ENCODE data around the gene LRP1.

The LRP1 gene

GRCh38 chr12:57094208-57095160 is 33.8 kb upstream of the LRP1 start:
- H3K4me1 ChIP-seq (ENCODE audit: control insufficient read depth in 2 of 2, insufficient read depth in 2 of 2, low read length in 2 of 2) = peaks cover 18 to 31% of the 10 kb centered on the region in 2 donors
- H3K27ac ChIP-seq (ENCODE audit: low read depth in 2 of 2, low read length in 2 of 2) = peak overlapping the region; percentile 29 to 40
- H3K9ac ChIP-seq (ENCODE audit: low read depth in 1 of 2, low read length in 2 of 2) = no peak overlapping the region
- H3K36me3 ChIP-seq (ENCODE audit: control insufficient read depth in 2 of 2, insufficient read depth in 2 of 2, low read length in 2 of 2) = peaks cover 39 to 58% of the 10 kb centered on the region in 2 donors
- no peaks in the 10 kb centered on the region for H3K27me3 ChIP-seq (ENCODE audit: control insufficient read depth in 2 of 2, insufficient read depth in 2 of 2, low read length in 2 of 2)
- H3K9me3 ChIP-seq (ENCODE audit: control insufficient read depth in 2 of 2, low read length in 2 of 2) = no peaks in the 10 kb centered on the region
- no peak overlapping the region for H3K4me3 ChIP-seq (ENCODE audit: low read length in 2 of 2)

- H3K4me1 ChIP-seq (ENCODE audit: control insufficient read depth in 2 of 2, insufficient read depth in 2 of 2, low read length in 2 of 2) = peaks cover 20 to 30% of the 10 kb centered on the region in 2 donors
- H3K9ac ChIP-seq (ENCODE audit: low read depth in 1 of 2, low read length in 2 of 2) = no peak overlapping the region
- no peaks in the 10 kb centered on the region for H3K27me3 ChIP-seq (ENCODE audit: control insufficient read depth in 2 of 2, insufficient read depth in 2 of 2, low read length in 2 of 2)
- H3K27ac ChIP-seq (ENCODE audit: low read depth in 2 of 2, low read length in 2 of 2) = no peak overlapping the region
- no peak overlapping the region for H3K4me3 ChIP-seq (ENCODE audit: low read length in 2 of 2)
- H3K36me3 ChIP-seq (ENCODE audit: control insufficient read depth in 2 of 2, insufficient read depth in 2 of 2, low read length in 2 of 2) = peaks cover 43 to 66% of the 10 kb centered on the region in 2 donors
- H3K9me3 ChIP-seq (ENCODE audit: control insufficient read depth in 2 of 2, low read length in 2 of 2) = no peaks in the 10 kb centered on the region
Observed at GRCh38 chr12:57095440-57095839, 32.8 kb upstream of the LRP1 start.

- H3K9me3 ChIP-seq (ENCODE audit: control insufficient read depth in 2 of 2, low read length in 2 of 2) = no peaks in the 10 kb centered on the region
- H3K36me3 ChIP-seq (ENCODE audit: control insufficient read depth in 2 of 2, insufficient read depth in 2 of 2, low read length in 2 of 2) = peaks cover 45 to 65% of the 10 kb centered on the region in 2 donors
- no peak overlapping the region for H3K27ac ChIP-seq (ENCODE audit: low read depth in 2 of 2, low read length in 2 of 2)
- H3K9ac ChIP-seq (ENCODE audit: low read depth in 1 of 2, low read length in 2 of 2) = no peak overlapping the region
- H3K4me1 ChIP-seq (ENCODE audit: control insufficient read depth in 2 of 2, insufficient read depth in 2 of 2, low read length in 2 of 2) = peaks cover 23 to 24% of the 10 kb centered on the region in 2 donors
- no peak overlapping the region for H3K4me3 ChIP-seq (ENCODE audit: low read length in 2 of 2)
- H3K27me3 ChIP-seq (ENCODE audit: control insufficient read depth in 2 of 2, insufficient read depth in 2 of 2, low read length in 2 of 2) = no peaks in the 10 kb centered on the region
Observed at GRCh38 chr12:57096099-57096572, 32.1 kb upstream of the LRP1 start.

GRCh38 chr12:57096748-57097553 is 31.3 kb upstream of the LRP1 start:
- Histone ChIP-seq H3K4me3 (ENCODE audit: low read length in 2 of 2) (no peak overlapping the region), H3K36me3 (ENCODE audit: control insufficient read depth in 2 of 2, insufficient read depth in 2 of 2, low read length in 2 of 2) (peaks cover 45 to 62% of the 10 kb centered on the region in 2 donors), H3K4me1 (ENCODE audit: control insufficient read depth in 2 of 2, insufficient read depth in 2 of 2, low read length in 2 of 2) (peaks cover 19 to 21% of the 10 kb centered on the region in 2 donors), H3K27ac (ENCODE audit: low read depth in 2 of 2, low read length in 2 of 2) (peak overlapping the region in 1 of 2 donors; percentile 4), H3K27me3 (ENCODE audit: control insufficient read depth in 2 of 2, insufficient read depth in 2 of 2, low read length in 2 of 2) (no peaks in the 10 kb centered on the region), H3K9me3 (ENCODE audit: control insufficient read depth in 2 of 2, low read length in 2 of 2) (no peaks in the 10 kb centered on the region), H3K9ac (ENCODE audit: low read depth in 1 of 2, low read length in 2 of 2) (no peak overlapping the region)

- H3K4me3 ChIP-seq (ENCODE audit: low read length in 2 of 2) = no peak overlapping the region
- H3K9me3 ChIP-seq (ENCODE audit: control insufficient read depth in 2 of 2, low read length in 2 of 2) = no peaks in the 10 kb centered on the region
- H3K27me3 ChIP-seq (ENCODE audit: control insufficient read depth in 2 of 2, insufficient read depth in 2 of 2, low read length in 2 of 2) = no peaks in the 10 kb centered on the region
- H3K9ac ChIP-seq (ENCODE audit: low read depth in 1 of 2, low read length in 2 of 2) = no peak overlapping the region
- H3K27ac ChIP-seq (ENCODE audit: low read depth in 2 of 2, low read length in 2 of 2) = no peak overlapping the region
- H3K4me1 ChIP-seq (ENCODE audit: control insufficient read depth in 2 of 2, insufficient read depth in 2 of 2, low read length in 2 of 2) = peaks cover 23 to 25% of the 10 kb centered on the region in 2 donors
- H3K36me3 ChIP-seq (ENCODE audit: control insufficient read depth in 2 of 2, insufficient read depth in 2 of 2, low read length in 2 of 2) = peaks cover 45 to 64% of the 10 kb centered on the region in 2 donors
Observed at GRCh38 chr12:57097554-57097835, 30.8 kb upstream of the LRP1 start.

- no peak overlapping the region for H3K9ac ChIP-seq (ENCODE audit: low read depth in 1 of 2, low read length in 2 of 2)
- H3K36me3 ChIP-seq (ENCODE audit: control insufficient read depth in 2 of 2, insufficient read depth in 2 of 2, low read length in 2 of 2) = peaks cover 45 to 65% of the 10 kb centered on the region in 2 donors
- H3K9me3 ChIP-seq (ENCODE audit: control insufficient read depth in 2 of 2, low read length in 2 of 2) = no peaks in the 10 kb centered on the region
- H3K27me3 ChIP-seq (ENCODE audit: control insufficient read depth in 2 of 2, insufficient read depth in 2 of 2, low read length in 2 of 2) = no peaks in the 10 kb centered on the region
- H3K27ac ChIP-seq (ENCODE audit: low read depth in 2 of 2, low read length in 2 of 2) = peak overlapping the region in 1 of 2 donors; percentile 4
- H3K4me1 ChIP-seq (ENCODE audit: control insufficient read depth in 2 of 2, insufficient read depth in 2 of 2, low read length in 2 of 2) = peaks cover 21 to 24% of the 10 kb centered on the region in 2 donors
- H3K4me3 ChIP-seq (ENCODE audit: low read length in 2 of 2) = no peak overlapping the region
Observed at GRCh38 chr12:57098546-57098945, 29.7 kb upstream of the LRP1 start.

GRCh38 chr12:57099047-57099714 is 29.1 kb upstream of the LRP1 start:
- H3K9ac ChIP-seq (ENCODE audit: low read depth in 1 of 2, low read length in 2 of 2) = no peak overlapping the region
- H3K36me3 ChIP-seq (ENCODE audit: control insufficient read depth in 2 of 2, insufficient read depth in 2 of 2, low read length in 2 of 2) = peaks cover 50 to 70% of the 10 kb centered on the region in 2 donors
- H3K9me3 ChIP-seq (ENCODE audit: control insufficient read depth in 2 of 2, low read length in 2 of 2) = no peaks in the 10 kb centered on the region
- peak overlapping the region in 1 of 2 donors; percentile 4 for H3K27ac ChIP-seq (ENCODE audit: low read depth in 2 of 2, low read length in 2 of 2)
- no peaks in the 10 kb centered on the region for H3K27me3 ChIP-seq (ENCODE audit: control insufficient read depth in 2 of 2, insufficient read depth in 2 of 2, low read length in 2 of 2)
- H3K4me3 ChIP-seq (ENCODE audit: low read length in 2 of 2) = no peak overlapping the region
- H3K4me1 ChIP-seq (ENCODE audit: control insufficient read depth in 2 of 2, insufficient read depth in 2 of 2, low read length in 2 of 2) = peaks cover 17 to 20% of the 10 kb centered on the region in 2 donors

GRCh38 chr12:57099766-57100165 is 28.5 kb upstream of the LRP1 start:
- Histone ChIP-seq H3K4me1 (ENCODE audit: control insufficient read depth in 2 of 2, insufficient read depth in 2 of 2, low read length in 2 of 2) (peaks cover 14 to 18% of the 10 kb centered on the region in 2 donors), H3K27me3 (ENCODE audit: control insufficient read depth in 2 of 2, insufficient read depth in 2 of 2, low read length in 2 of 2) (no peaks in the 10 kb centered on the region), H3K9me3 (ENCODE audit: control insufficient read depth in 2 of 2, low read length in 2 of 2) (no peaks in the 10 kb centered on the region), H3K27ac (ENCODE audit: low read depth in 2 of 2, low read length in 2 of 2) (peak overlapping the region in 1 of 2 donors; percentile 23), H3K36me3 (ENCODE audit: control insufficient read depth in 2 of 2, insufficient read depth in 2 of 2, low read length in 2 of 2) (peaks cover 56 to 73% of the 10 kb centered on the region in 2 donors), H3K9ac (ENCODE audit: low read depth in 1 of 2, low read length in 2 of 2) (no peak overlapping the region), H3K4me3 (ENCODE audit: low read length in 2 of 2) (no peak overlapping the region)

GRCh38 chr12:57101892-57102695 is 26.2 kb upstream of the LRP1 start:
- no peaks in the 10 kb centered on the region for H3K9me3 ChIP-seq (ENCODE audit: control insufficient read depth in 2 of 2, low read length in 2 of 2)
- peak overlapping the region; percentile 62 to 77 for H3K27ac ChIP-seq (ENCODE audit: low read depth in 2 of 2, low read length in 2 of 2)
- no peak overlapping the region for H3K4me3 ChIP-seq (ENCODE audit: low read length in 2 of 2)
- H3K9ac ChIP-seq (ENCODE audit: low read depth in 1 of 2, low read length in 2 of 2) = no peak overlapping the region
- peaks cover 14 to 18% of the 10 kb centered on the region in 2 donors for H3K4me1 ChIP-seq (ENCODE audit: control insufficient read depth in 2 of 2, insufficient read depth in 2 of 2, low read length in 2 of 2)
- H3K36me3 ChIP-seq (ENCODE audit: control insufficient read depth in 2 of 2, insufficient read depth in 2 of 2, low read length in 2 of 2) = peaks cover 62 to 74% of the 10 kb centered on the region in 2 donors
- H3K27me3 ChIP-seq (ENCODE audit: control insufficient read depth in 2 of 2, insufficient read depth in 2 of 2, low read length in 2 of 2) = no peaks in the 10 kb centered on the region

All from mucosa of rectum (tissue), 2 donors.